Trophoblast cell (in vitro differentiated cells and primary cell): ENCODE measurements around the gene PHRF1.
A peak's percentile ranks its signal among the peaks of the same experiment; 100 is the strongest.

Experiments
- DNase-seq, 2 donors: peaks; one replicate each; pipeline ENCODE4 v3.0.0-alpha.2; 2016
- H2AFZ ChIP-seq: 2 replicates; pipeline ENCODE4 v1.6.1; 2013; ENCODE audit warnings: low read length, moderate library complexity, mild to moderate bottlenecking; ENCODE audit not compliant: insufficient read depth, poor library complexity
- H2AK5ac ChIP-seq: 2 replicates; pipeline ENCODE4 v1.6.1; 2013; ENCODE audit warnings: mild to moderate bottlenecking, low read length
- H2BK120ac ChIP-seq: 2 replicates; pipeline ENCODE4 v1.6.1; 2013; ENCODE audit warnings: low read length, mild to moderate bottlenecking, moderate library complexity; ENCODE audit not compliant: insufficient read depth, poor library complexity
- H2BK12ac ChIP-seq: 2 replicates; pipeline ENCODE4 v1.6.1; 2013; ENCODE audit warnings: mild to moderate bottlenecking, low read length, moderate library complexity
- H2BK5ac ChIP-seq: 2 replicates; pipeline ENCODE4 v1.6.1; 2013; ENCODE audit warnings: low read length, low read depth, moderate library complexity, mild to moderate bottlenecking; ENCODE audit not compliant: poor library complexity
- H3K14ac ChIP-seq: 2 replicates; pipeline ENCODE4 v1.6.1; 2013; ENCODE audit warnings: mild to moderate bottlenecking, low read length
- H3K18ac ChIP-seq: 2 replicates; pipeline ENCODE4 v1.6.1; 2013; ENCODE audit warnings: mild to moderate bottlenecking, low read length
- H3K23ac ChIP-seq: 2 replicates; pipeline ENCODE4 v1.6.1; 2013; ENCODE audit warnings: low read length
- H3K27ac ChIP-seq: 2 replicates; pipeline ENCODE4 v1.5.1; 2013; ENCODE audit warnings: low read depth, mild to moderate bottlenecking, inconsistent platforms, low read length, moderate library complexity
- H3K27me3 ChIP-seq: 2 replicates; pipeline ENCODE4 v1.6.1; 2013; ENCODE audit warnings: inconsistent platforms, mild to moderate bottlenecking, low read length, moderate library complexity; ENCODE audit not compliant: insufficient read depth
- H3K36me3 ChIP-seq, 2 experiments: 1 replicate in 1 of 2; 2 replicates in 1 of 2; pipeline ENCODE4 v1.6.1; 2013; ENCODE audit warnings: low read length in 2 of 2, mild to moderate bottlenecking in 2 of 2, moderate library complexity in 1 of 2; ENCODE audit not compliant: insufficient read depth in 2 of 2, control insufficient read depth in 1 of 2
- H3K4ac ChIP-seq: 2 replicates; pipeline ENCODE4 v1.6.1; 2013; ENCODE audit warnings: low read depth, mild to moderate bottlenecking, low read length, moderate library complexity
- H3K4me1 ChIP-seq, 2 experiments: 1 replicate in 1 of 2; 2 replicates in 1 of 2; pipeline ENCODE4 v1.6.1; 2013; ENCODE audit warnings: low read length in 2 of 2, mild to moderate bottlenecking in 2 of 2, moderate library complexity in 1 of 2; ENCODE audit not compliant: insufficient read depth in 2 of 2, control insufficient read depth in 1 of 2
- H3K4me2 ChIP-seq: 2 replicates; pipeline ENCODE4 v1.6.1; 2013; ENCODE audit warnings: inconsistent platforms, mild to moderate bottlenecking, low read length, moderate library complexity
- H3K4me3 ChIP-seq: 2 replicates; pipeline ENCODE4 v1.5.1; 2013; ENCODE audit warnings: mild to moderate bottlenecking, low read depth, low read length, inconsistent platforms
- H3K79me1 ChIP-seq: one replicate; pipeline ENCODE4 v1.6.1; 2013; ENCODE audit warnings: low read length
- H3K79me2 ChIP-seq: 2 replicates; pipeline ENCODE4 v1.6.1; 2013; ENCODE audit warnings: low read length, mild to moderate bottlenecking; ENCODE audit not compliant: control insufficient read depth, insufficient read depth, poor library complexity
- H3K9ac ChIP-seq: 2 replicates; pipeline ENCODE4 v1.6.1; 2013; ENCODE audit warnings: mild to moderate bottlenecking, low read length
- H3K9me3 ChIP-seq: 2 replicates; pipeline ENCODE4 v1.6.1; 2013; ENCODE audit warnings: low read depth, mild to moderate bottlenecking, control low read depth, inconsistent platforms, low read length; ENCODE audit not compliant: insufficient read depth
- H4K12ac ChIP-seq: 2 replicates; pipeline ENCODE4 v1.6.1; 2013; ENCODE audit warnings: low read depth, mild to moderate bottlenecking, low read length, moderate library complexity
- H4K8ac ChIP-seq: 2 replicates; pipeline ENCODE4 v1.6.1; 2013; ENCODE audit warnings: low read depth, mild to moderate bottlenecking, low read length, moderate library complexity
- H4K91ac ChIP-seq: one replicate; pipeline ENCODE4 v1.6.1; 2013; ENCODE audit warnings: low read depth, mild to moderate bottlenecking, low read length, moderate library complexity
- WGBS: extraction: QIAGEN DNeasy Blood & Tissue Kit; methylation state at CpG from one replicate; pipeline ENCODE4 v1.1.7; 2013; ENCODE audit warnings: missing lambda C conversion rate; ENCODE audit not compliant: insufficient read length, insufficient coverage; ENCODE audit errors: extremely low coverage; 5-methylcytosine and 5-hydroxymethylcytosine counted together

PHRF1 gene

DNA sequence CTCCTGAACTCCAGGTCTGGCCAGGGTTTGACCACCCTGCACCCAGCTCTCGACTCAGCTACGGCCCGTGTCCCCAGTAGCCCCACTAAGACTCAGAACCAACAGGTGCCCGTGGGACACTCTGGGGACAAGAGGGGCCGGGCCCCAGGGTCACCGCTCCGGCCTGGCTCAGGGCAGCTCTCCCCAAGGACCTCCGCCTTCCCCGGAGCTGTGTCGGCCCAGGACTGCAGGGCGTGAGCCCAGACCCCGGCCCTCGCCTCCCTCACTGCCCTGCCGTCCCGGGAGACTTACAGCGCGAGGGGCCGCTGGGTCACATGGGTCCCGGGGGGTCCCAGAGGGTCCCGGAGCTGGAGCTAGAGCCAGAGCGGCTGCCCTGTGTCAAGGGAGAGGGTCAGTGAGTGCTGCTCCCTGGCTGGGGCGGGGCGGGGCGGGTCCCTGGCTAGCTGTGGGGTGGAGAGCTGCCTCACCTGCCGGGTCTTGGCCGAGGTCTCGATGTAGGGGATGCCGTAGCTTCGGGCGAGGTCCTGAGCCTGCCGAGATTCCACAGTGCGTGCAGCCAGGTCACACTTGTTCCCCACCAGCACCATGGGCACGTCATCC, 43.2 kb upstream of the PHRF1 start:
- WGBS: no CpG with 5 or more reads among the region's 33 CpGs
- Histone ChIP-seq H2AK5ac (no peak overlapping the region), H3K4me3 (no peak overlapping the region)

DNA sequence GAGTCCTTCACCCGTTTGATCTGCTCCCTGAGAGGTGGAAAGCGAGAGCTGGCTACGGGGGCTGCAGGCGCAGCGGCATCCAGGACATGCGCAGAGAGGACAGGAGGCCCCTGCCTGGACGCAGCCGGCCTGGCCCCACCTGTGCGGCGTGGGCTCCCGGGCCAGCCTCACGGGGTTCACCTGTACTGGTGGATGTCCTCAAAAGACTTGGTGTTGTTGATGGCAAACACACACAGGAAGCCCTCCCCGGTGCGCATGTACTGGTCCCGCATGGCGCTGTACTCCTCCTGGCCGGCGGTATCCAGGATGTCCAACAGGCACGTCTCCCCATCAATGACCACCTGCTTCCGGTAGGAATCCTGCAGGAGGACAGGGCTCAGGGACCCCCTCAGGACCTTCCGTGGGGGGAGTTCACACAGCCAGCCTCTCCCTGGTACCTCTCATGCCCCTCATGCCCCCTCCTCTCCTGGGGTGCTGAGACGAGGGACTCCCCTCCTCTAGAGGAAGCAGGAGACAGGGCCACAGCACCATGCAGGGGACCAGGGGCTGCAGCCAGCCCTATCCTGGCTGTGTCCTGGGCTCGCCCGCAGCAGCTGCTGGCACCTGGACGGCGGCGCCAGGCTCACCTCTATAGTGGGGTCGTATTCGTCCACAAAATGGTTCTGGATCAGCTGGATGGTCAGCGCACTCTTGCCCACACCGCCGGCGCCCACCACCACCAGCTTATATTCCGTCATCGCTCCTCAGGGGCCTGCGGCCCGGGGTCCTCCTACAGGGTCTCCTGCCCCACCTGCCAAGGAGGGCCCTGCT, 42.5 kb upstream of the PHRF1 start:
- peaks cover 21 to 23% of the 10 kb centered on the region in 2 experiments for H3K4me1 ChIP-seq
- peak overlapping the region; percentile 39 for H3K4me3 ChIP-seq
- no peak overlapping the region for H2BK12ac ChIP-seq
- H3K23ac ChIP-seq: no peak overlapping the region
- no peak overlapping the region for H2AK5ac ChIP-seq
- peaks cover 31 to 37% of the 10 kb centered on the region in 2 experiments for H3K36me3 ChIP-seq
- H3K4me2 ChIP-seq: peak overlapping the region; percentile 76
- no CpG with 5 or more reads among the region's 37 CpGs for WGBS
- H2BK120ac ChIP-seq: no peak overlapping the region
- peaks cover 6% of the 10 kb centered on the region for H3K79me2 ChIP-seq
- H3K14ac ChIP-seq: no peak overlapping the region
- H3K9ac ChIP-seq: no peak overlapping the region
- no peak overlapping the region for H3K27ac ChIP-seq
- no peak overlapping the region for H4K8ac ChIP-seq
- no peak overlapping the region for H3K18ac ChIP-seq
- no peak for DNase-seq
- no peak overlapping the region for H2AFZ ChIP-seq
- H3K27me3 ChIP-seq: peaks cover 12% of the 10 kb centered on the region
- no peak overlapping the region for H4K91ac ChIP-seq
- no peak overlapping the region for H2BK5ac ChIP-seq
- peaks cover 15% of the 10 kb centered on the region for H3K79me1 ChIP-seq
- peaks cover 3% of the 10 kb centered on the region for H3K9me3 ChIP-seq
- H3K4ac ChIP-seq: no peak overlapping the region
- H4K12ac ChIP-seq: no peak overlapping the region

More for the DNA sequence above, 43.2 kb upstream of the PHRF1 start:
- Histone ChIP-seq H3K27me3 (peaks cover 12% of the 10 kb centered on the region), H3K9ac (no peak overlapping the region), H2BK5ac (no peak overlapping the region), H3K36me3 (peaks cover 31 to 37% of the 10 kb centered on the region in 2 experiments), H2BK12ac (no peak overlapping the region), H2BK120ac (no peak overlapping the region), H3K9me3 (peaks cover 5% of the 10 kb centered on the region), H3K4me2 (no peak overlapping the region), H3K14ac (no peak overlapping the region), H3K27ac (no peak overlapping the region), H4K8ac (no peak overlapping the region), H3K18ac (no peak overlapping the region), H3K4ac (no peak overlapping the region), H3K79me2 (peaks cover 6% of the 10 kb centered on the region), H2AFZ (no peak overlapping the region), H3K79me1 (peaks cover 15% of the 10 kb centered on the region), H4K91ac (no peak overlapping the region), H3K4me1 (peaks cover 21 to 23% of the 10 kb centered on the region in 2 experiments), H3K23ac (no peak overlapping the region), H4K12ac (no peak overlapping the region)
- no peak for DNase-seq

DNA sequence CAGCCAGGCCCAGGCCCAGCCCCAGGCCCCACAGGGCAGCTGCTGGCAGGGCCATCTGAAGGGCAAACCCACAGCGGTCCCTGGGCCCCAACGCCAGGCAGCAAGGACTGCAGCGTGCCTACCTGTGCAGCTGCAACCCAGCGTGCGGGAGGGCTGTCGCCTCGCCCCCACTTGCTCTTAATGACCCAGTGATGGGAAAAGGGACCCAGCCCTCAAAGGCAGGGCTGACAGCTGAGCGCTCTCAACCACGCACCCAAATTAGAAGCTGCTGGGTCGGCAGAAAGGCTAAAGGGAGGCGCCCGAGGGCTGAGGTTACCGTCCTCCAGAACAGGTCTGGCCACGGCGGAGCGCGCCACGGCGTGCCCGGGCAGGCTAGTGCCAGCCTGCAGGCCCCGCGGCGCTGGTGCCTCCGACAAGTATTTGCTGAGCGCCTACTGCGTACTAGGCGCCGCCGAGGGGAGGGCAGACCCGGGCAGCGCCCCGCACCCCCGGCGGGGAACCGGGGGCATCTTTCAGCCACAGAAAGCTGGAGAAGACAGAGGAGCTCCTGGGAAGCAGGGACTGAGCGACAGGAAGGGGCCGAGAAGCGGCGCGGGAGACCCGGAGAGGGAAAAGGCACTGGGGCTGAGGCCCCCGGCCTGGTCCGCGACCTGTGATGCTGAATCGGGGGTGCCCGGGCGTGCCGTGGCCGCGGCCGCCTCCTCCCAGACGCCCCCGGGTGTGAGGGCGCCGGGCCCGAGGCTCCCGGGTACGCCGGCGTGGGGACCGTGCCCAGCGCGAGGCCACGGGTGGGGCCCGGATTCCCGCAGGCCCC, 41.7 kb upstream of the PHRF1 start:
- H3K9ac ChIP-seq: peak overlapping the region; percentile 90
- H2AFZ ChIP-seq: peak overlapping the region; percentile 62
- H3K18ac ChIP-seq: peak overlapping the region; percentile 83
- peak overlapping the region; percentile 56 for H2AK5ac ChIP-seq
- no peak overlapping the region for H2BK12ac ChIP-seq
- H3K27me3 ChIP-seq: peaks cover 12% of the 10 kb centered on the region
- peak overlapping the region; percentile 34 for H2BK120ac ChIP-seq
- peaks cover 31 to 37% of the 10 kb centered on the region in 2 experiments for H3K36me3 ChIP-seq
- H3K4me1 ChIP-seq: peaks cover 21 to 23% of the 10 kb centered on the region in 2 experiments
- DNase-seq: peak; percentile 44 to 50
- H3K9me3 ChIP-seq: peaks cover 3% of the 10 kb centered on the region
- H3K4me3 ChIP-seq: peak overlapping the region; percentile 83
- WGBS: no CpG with 5 or more reads among the region's 66 CpGs
- H3K4me2 ChIP-seq: peak overlapping the region; percentile 76
- H4K12ac ChIP-seq: peak overlapping the region; percentile 67
- H3K14ac ChIP-seq: peak overlapping the region; percentile 73
- H3K27ac ChIP-seq: peak overlapping the region; percentile 24
- peak overlapping the region; percentile 87 for H4K91ac ChIP-seq
- peak overlapping the region; percentile 82 for H3K4ac ChIP-seq
- H3K79me2 ChIP-seq: peaks cover 6% of the 10 kb centered on the region
- H4K8ac ChIP-seq: peak overlapping the region; percentile 38
- H3K79me1 ChIP-seq: peaks cover 15% of the 10 kb centered on the region
- H3K23ac ChIP-seq: no peak overlapping the region
- H2BK5ac ChIP-seq: peak overlapping the region; percentile 26

DNA sequence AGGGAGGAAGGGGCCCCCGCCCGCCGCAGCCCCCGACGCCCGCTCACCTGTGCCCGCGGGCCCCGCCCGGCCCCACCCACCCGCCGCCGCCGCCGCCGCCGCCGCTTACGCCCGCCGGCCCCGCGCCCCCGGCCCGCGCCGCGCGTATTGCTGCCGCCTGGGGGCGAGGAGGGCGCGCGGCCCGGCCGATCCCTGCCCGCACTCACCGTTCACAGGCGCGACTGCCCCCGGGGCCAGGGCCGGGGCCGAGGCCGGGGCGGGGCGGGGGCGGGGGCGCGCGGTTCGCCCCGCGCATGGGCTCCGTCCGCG, 41.1 kb upstream of the PHRF1 start:
- H3K23ac ChIP-seq: no peak overlapping the region
- H2AFZ ChIP-seq: no peak overlapping the region
- H3K4me1 ChIP-seq: peaks cover 21 to 23% of the 10 kb centered on the region in 2 experiments
- no peak overlapping the region for H2AK5ac ChIP-seq
- peaks cover 15% of the 10 kb centered on the region for H3K79me1 ChIP-seq
- no peak overlapping the region for H2BK12ac ChIP-seq
- H3K14ac ChIP-seq: no peak overlapping the region
- H3K4ac ChIP-seq: no peak overlapping the region
- WGBS: no CpG with 5 or more reads among the region's 56 CpGs
- no peak overlapping the region for H3K27ac ChIP-seq
- no peak for DNase-seq
- peaks cover 12% of the 10 kb centered on the region for H3K27me3 ChIP-seq
- no peak overlapping the region for H2BK5ac ChIP-seq
- no peak overlapping the region for H4K8ac ChIP-seq
- no peak overlapping the region for H4K12ac ChIP-seq
- peaks cover 3% of the 10 kb centered on the region for H3K9me3 ChIP-seq
- no peak overlapping the region for H3K18ac ChIP-seq
- H3K4me3 ChIP-seq: peak overlapping the region; percentile 83
- H3K9ac ChIP-seq: no peak overlapping the region
- H4K91ac ChIP-seq: peak overlapping the region; percentile 87
- H2BK120ac ChIP-seq: no peak overlapping the region
- H3K4me2 ChIP-seq: peak overlapping the region; percentile 76
- H3K79me2 ChIP-seq: peaks cover 6% of the 10 kb centered on the region
- peaks cover 31 to 34% of the 10 kb centered on the region in 2 experiments for H3K36me3 ChIP-seq
